Measurements from ENCODE around the gene CNTNAP5.

Gene CNTNAP5

DNA sequence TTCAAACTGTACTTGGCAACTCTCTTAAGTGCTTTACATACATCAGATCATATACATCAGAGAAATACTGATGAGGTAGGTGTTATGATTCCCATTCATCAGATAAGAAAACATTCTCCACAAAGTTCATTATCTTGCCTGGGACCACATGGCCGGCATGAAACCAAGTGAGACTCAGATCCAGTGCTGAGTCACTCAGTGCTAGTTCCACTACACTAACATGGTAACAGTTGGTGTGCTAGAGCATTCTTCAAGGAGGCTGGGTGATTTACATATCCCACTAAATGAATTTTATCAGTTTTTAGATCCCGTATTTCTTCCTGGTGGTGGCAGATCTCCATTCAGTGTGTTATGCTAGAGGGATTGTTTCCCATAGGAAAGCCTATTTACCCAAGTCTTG lies 772.0 kb downstream of the CNTNAP5 start (continued):
- no peak for TF ChIP-seq ZNF565 (CRISPR knock-in tag; conservative IDR thresholded peaks at IDR 0.05; ENCODE audit: low read depth)
- TF ChIP-seq RARB (CRISPR knock-in tag; IDR thresholded peaks at IDR 0.05) = no peak
- no peak for TF ChIP-seq PPARA (CRISPR knock-in tag; IDR thresholded peaks at IDR 0.05; ENCODE audit: borderline replicate concordance)
- TF ChIP-seq OSR1 (CRISPR knock-in tag; IDR thresholded peaks at IDR 0.05) = no peak
- TF ChIP-seq, protein P1, sequence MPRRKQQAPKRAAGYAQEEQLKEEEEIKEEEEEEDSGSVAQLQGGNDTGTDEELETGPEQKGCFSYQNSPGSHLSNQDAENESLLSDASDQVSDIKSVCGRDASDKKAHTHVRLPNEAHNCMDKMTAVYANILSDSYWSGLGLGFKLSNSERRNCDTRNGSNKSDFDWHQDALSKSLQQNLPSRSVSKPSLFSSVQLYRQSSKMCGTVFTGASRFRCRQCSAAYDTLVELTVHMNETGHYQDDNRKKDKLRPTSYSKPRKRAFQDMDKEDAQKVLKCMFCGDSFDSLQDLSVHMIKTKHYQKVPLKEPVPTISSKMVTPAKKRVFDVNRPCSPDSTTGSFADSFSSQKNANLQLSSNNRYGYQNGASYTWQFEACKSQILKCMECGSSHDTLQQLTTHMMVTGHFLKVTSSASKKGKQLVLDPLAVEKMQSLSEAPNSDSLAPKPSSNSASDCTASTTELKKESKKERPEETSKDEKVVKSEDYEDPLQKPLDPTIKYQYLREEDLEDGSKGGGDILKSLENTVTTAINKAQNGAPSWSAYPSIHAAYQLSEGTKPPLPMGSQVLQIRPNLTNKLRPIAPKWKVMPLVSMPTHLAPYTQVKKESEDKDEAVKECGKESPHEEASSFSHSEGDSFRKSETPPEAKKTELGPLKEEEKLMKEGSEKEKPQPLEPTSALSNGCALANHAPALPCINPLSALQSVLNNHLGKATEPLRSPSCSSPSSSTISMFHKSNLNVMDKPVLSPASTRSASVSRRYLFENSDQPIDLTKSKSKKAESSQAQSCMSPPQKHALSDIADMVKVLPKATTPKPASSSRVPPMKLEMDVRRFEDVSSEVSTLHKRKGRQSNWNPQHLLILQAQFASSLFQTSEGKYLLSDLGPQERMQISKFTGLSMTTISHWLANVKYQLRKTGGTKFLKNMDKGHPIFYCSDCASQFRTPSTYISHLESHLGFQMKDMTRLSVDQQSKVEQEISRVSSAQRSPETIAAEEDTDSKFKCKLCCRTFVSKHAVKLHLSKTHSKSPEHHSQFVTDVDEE (CRISPR knock-in tag; IDR thresholded peaks at IDR 0.05) = no peak
- TF ChIP-seq, protein P2, sequence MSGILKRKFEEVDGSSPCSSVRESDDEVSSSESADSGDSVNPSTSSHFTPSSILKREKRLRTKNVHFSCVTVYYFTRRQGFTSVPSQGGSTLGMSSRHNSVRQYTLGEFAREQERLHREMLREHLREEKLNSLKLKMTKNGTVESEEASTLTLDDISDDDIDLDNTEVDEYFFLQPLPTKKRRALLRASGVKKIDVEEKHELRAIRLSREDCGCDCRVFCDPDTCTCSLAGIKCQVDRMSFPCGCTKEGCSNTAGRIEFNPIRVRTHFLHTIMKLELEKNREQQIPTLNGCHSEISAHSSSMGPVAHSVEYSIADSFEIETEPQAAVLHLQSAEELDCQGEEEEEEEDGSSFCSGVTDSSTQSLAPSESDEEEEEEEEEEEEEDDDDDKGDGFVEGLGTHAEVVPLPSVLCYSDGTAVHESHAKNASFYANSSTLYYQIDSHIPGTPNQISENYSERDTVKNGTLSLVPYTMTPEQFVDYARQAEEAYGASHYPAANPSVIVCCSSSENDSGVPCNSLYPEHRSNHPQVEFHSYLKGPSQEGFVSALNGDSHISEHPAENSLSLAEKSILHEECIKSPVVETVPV (CRISPR knock-in tag; IDR thresholded peaks at IDR 0.05) = no peak

DNA sequence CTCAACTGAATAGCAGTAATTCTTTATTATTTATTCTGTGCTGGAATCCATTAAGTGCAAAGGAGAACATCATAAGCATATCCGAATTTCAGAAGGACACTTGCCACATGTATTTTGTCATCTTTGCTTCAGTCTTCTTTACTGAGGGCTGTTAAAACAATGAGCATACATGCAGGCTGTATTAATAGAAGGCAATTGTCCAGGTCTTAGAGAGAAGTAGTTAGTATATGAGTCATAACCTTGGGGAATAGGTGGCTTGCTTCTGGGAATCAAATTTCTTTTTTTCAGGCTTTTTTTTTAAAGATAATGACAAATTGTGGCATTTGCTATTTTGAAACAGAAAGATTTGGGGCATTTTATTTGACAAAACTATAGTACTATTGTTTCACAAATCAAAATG lies 773.5 kb downstream of the CNTNAP5 start:
- no peak for TF ChIP-seq CSDC2 (CRISPR knock-in tag; IDR thresholded peaks at IDR 0.05)
- no peak for TF ChIP-seq SNAI2 (CRISPR knock-in tag; IDR thresholded peaks at IDR 0.05)
- no peak for TF ChIP-seq TCF4 (CRISPR knock-in tag; IDR thresholded peaks at IDR 0.05; ENCODE audit: borderline replicate concordance)
- TF ChIP-seq BACH2 (CRISPR knock-in tag; IDR thresholded peaks at IDR 0.05; ENCODE audit: borderline replicate concordance) = no peak
- no peak for TF ChIP-seq ESRRG (CRISPR knock-in tag; IDR thresholded peaks at IDR 0.05)
- TF ChIP-seq, protein P1 (CRISPR knock-in tag; IDR thresholded peaks at IDR 0.05) = no peak
- TF ChIP-seq ZFP30 (CRISPR knock-in tag; IDR thresholded peaks at IDR 0.05) = no peak
- TF ChIP-seq ZNF8 (CRISPR knock-in tag; IDR thresholded peaks at IDR 0.05) = no peak
- TF ChIP-seq, protein P2 (CRISPR knock-in tag; IDR thresholded peaks at IDR 0.05) = no peak
- TF ChIP-seq ARNTL (CRISPR knock-in tag; IDR thresholded peaks at IDR 0.05; ENCODE audit: borderline replicate concordance, low read depth) = no peak
- TF ChIP-seq, protein P3, sequence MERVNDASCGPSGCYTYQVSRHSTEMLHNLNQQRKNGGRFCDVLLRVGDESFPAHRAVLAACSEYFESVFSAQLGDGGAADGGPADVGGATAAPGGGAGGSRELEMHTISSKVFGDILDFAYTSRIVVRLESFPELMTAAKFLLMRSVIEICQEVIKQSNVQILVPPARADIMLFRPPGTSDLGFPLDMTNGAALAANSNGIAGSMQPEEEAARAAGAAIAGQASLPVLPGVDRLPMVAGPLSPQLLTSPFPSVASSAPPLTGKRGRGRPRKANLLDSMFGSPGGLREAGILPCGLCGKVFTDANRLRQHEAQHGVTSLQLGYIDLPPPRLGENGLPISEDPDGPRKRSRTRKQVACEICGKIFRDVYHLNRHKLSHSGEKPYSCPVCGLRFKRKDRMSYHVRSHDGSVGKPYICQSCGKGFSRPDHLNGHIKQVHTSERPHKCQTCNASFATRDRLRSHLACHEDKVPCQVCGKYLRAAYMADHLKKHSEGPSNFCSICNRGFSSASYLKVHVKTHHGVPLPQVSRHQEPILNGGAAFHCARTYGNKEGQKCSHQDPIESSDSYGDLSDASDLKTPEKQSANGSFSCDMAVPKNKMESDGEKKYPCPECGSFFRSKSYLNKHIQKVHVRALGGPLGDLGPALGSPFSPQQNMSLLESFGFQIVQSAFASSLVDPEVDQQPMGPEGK (CRISPR knock-in tag; IDR thresholded peaks at IDR 0.05; ENCODE audit: borderline replicate concordance) = no peak
- no peak for TF ChIP-seq ZFP3 (CRISPR knock-in tag; IDR thresholded peaks at IDR 0.05)
- TF ChIP-seq, protein P4, sequence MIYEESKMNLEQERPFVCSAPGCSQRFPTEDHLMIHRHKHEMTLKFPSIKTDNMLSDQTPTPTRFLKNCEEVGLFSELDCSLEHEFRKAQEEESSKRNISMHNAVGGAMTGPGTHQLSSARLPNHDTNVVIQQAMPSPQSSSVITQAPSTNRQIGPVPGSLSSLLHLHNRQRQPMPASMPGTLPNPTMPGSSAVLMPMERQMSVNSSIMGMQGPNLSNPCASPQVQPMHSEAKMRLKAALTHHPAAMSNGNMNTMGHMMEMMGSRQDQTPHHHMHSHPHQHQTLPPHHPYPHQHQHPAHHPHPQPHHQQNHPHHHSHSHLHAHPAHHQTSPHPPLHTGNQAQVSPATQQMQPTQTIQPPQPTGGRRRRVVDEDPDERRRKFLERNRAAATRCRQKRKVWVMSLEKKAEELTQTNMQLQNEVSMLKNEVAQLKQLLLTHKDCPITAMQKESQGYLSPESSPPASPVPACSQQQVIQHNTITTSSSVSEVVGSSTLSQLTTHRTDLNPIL (CRISPR knock-in tag; IDR thresholded peaks at IDR 0.05; ENCODE audit: low read depth) = no peak
- TF ChIP-seq RARB (CRISPR knock-in tag; IDR thresholded peaks at IDR 0.05) = no peak
- TF ChIP-seq TOX (CRISPR knock-in tag; IDR thresholded peaks at IDR 0.05; ENCODE audit: borderline replicate concordance) = no peak
- ATAC-seq = no peak

Measured in SK-N-SH treated with all-trans-retinoic acid at 6 μM for 48 hours (cell line).